Lower leg skin (tissue), 3 donors: ENCODE measurements around the gene HS6ST3.

Source experiments
- CTCF ChIP-seq, 3 donors: fragments of 450-650 bp; IDR thresholded peaks; one replicate each; pipeline ENCODE4 v1.5.1; 2016; ENCODE audit warnings: antibody characterized with exemption in 3 of 3, mild to moderate bottlenecking in 3 of 3, moderate library complexity in 2 of 3
- POLR2A ChIP-seq, 2 donors: fragments of 450-650 bp; IDR thresholded peaks; one replicate each; pipeline ENCODE4 v1.6.1; 2016 to 2017; ENCODE audit warnings: antibody characterized with exemption in 2 of 2, mild to moderate bottlenecking in 1 of 2, moderate library complexity in 1 of 2

GRCh38 chr13:96243376-96243775 lies 153.5 kb downstream of the HS6ST3 start:
- no peak for TF ChIP-seq CTCF (IDR thresholded peaks at IDR 0.05)
- TF ChIP-seq POLR2A (IDR thresholded peaks at IDR 0.05): no peak
